ENCODE data around the gene DLX1.

DNA sequence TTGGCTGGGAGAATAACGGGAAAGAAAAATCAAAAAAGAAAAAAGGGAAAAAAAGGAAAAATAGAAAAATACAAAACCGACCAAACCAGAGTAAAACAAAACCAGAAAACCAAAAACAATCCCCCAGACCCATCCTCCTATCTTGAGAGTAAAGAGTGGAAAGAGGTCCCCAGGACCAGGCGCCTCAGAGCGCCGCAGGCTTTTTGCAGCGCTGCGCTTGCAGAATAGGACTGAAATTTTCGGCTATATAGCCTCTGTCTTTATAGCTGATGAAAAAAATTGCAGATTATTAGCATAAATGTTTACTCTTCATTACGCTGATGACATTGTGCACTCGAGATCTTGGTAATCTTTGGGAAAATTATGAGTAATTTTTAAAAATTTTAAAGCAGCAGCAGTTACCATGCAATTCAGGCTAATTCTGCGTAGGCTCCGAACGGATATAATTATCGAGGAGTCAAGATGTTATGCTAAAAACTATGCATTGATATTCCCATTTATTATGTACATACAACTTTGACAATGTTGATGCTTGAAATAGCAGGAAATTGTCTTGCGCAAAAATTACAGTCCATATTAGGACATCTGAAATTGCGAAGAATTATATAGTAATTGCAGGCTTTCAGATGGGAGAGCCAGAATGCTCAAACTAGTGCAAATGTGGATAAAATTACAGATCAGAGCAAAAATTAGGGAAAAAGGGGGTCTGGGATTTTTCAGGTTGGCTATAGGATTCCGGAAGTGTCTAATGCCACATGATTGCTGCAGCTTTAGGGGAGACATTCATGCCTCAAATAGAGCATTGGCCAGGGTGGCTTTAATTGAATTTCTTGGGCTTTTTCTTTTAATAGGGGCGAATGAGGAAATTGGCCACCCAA, 8.3 kb downstream of the DLX1 start:
- TF ChIP-seq, protein P1, sequence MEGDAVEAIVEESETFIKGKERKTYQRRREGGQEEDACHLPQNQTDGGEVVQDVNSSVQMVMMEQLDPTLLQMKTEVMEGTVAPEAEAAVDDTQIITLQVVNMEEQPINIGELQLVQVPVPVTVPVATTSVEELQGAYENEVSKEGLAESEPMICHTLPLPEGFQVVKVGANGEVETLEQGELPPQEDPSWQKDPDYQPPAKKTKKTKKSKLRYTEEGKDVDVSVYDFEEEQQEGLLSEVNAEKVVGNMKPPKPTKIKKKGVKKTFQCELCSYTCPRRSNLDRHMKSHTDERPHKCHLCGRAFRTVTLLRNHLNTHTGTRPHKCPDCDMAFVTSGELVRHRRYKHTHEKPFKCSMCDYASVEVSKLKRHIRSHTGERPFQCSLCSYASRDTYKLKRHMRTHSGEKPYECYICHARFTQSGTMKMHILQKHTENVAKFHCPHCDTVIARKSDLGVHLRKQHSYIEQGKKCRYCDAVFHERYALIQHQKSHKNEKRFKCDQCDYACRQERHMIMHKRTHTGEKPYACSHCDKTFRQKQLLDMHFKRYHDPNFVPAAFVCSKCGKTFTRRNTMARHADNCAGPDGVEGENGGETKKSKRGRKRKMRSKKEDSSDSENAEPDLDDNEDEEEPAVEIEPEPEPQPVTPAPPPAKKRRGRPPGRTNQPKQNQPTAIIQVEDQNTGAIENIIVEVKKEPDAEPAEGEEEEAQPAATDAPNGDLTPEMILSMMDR (IDR thresholded peaks at IDR 0.05): no peak
- no peak for TF ChIP-seq POLR2A (IDR thresholded peaks at IDR 0.05)

Data from breast epithelium (tissue), 3 donors.